ENCODE results near the gene KLRD1. TPM values are rescaled to one million over a fixed set of nuclear protein-coding genes. Genes with fewer than 3 reads are reported as not detected.
A peak's percentile ranks its signal among the peaks of the same experiment; 100 is the strongest.
"Not testable (repeated sequence)": the region's sequence is repeated elsewhere in the genome, so short reads cannot be mapped to it uniquely, and the experiment has no call there.

KLRD1 gene
- total RNA-seq, 1 donor from 2014 or later, result 13.6 TPM

GRCh38 chr12:10374624-10375018 is 67.0 kb downstream of the KLRD1 start:
- Histone ChIP-seq H3K36me3 (no peaks in the 10 kb centered on the region), H3K27ac (peak overlapping the region; percentile 1), H3K27me3 (ENCODE audit: low read depth) (no peaks in the 10 kb centered on the region), H3K4me1 (peaks cover 16% of the 10 kb centered on the region), H3K9me3 (no peaks in the 10 kb centered on the region), H3K4me3 (no peak overlapping the region)
- TF ChIP-seq, protein P1, sequence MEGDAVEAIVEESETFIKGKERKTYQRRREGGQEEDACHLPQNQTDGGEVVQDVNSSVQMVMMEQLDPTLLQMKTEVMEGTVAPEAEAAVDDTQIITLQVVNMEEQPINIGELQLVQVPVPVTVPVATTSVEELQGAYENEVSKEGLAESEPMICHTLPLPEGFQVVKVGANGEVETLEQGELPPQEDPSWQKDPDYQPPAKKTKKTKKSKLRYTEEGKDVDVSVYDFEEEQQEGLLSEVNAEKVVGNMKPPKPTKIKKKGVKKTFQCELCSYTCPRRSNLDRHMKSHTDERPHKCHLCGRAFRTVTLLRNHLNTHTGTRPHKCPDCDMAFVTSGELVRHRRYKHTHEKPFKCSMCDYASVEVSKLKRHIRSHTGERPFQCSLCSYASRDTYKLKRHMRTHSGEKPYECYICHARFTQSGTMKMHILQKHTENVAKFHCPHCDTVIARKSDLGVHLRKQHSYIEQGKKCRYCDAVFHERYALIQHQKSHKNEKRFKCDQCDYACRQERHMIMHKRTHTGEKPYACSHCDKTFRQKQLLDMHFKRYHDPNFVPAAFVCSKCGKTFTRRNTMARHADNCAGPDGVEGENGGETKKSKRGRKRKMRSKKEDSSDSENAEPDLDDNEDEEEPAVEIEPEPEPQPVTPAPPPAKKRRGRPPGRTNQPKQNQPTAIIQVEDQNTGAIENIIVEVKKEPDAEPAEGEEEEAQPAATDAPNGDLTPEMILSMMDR (IDR thresholded peaks at IDR 0.05), result no peak
- DNase-seq (no peak), ATAC-seq (no peak)
- intact Hi-C loops (cut with DNase I), result no loop called here

DNA sequence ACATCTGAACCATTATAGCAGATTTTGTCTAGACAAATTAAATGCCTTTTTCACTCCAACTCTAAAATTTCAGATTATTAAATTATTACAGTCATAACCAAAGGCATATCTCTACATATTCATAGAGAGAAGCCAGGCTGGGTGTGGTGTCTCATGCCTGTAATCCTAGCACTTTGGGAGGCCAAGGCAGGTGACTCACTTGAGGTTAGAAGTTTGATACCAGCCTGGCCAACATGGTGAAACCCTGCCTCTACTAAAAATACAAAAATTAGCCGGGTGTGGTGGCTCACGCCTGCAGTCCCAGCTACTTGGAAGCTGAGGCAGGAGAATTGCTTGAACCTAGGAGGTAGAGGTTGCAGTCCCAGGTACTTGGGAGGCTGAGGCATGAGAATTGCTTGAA is 71.1 kb downstream of the KLRD1 start:
- H3K27ac ChIP-seq; H3K4me1 ChIP-seq; H3K27me3 ChIP-seq (ENCODE audit: low read depth); H3K9me3 ChIP-seq; intact Hi-C loops (cut with DNase I); H3K4me3 ChIP-seq; DNase-seq; ATAC-seq; H3K36me3 ChIP-seq: not testable (repeated sequence)

Other genes starting within 250 kb of the KLRD1 start
- 9.7 TPM for gene CLEC1A, start 208.9 kb upstream of the KLRD1 start, total RNA-seq
- gene CLEC7A, start 177.7 kb upstream of the KLRD1 start, total RNA-seq, result 79.5 TPM
- gene OLR1, start 135.7 kb upstream of the KLRD1 start, total RNA-seq, result 172 TPM
- gene TMEM52B, start 128.8 kb upstream of the KLRD1 start, total RNA-seq, result 3.6 TPM
- gene GABARAPL1, start 95.0 kb upstream of the KLRD1 start, total RNA-seq, result 108 TPM
- gene KLRK1, start 82.2 kb downstream of the KLRD1 start, total RNA-seq, result 7.5 TPM
- not detected for gene KLRC4, start 101.9 kb downstream of the KLRD1 start, total RNA-seq
- not detected for gene KLRC3, start 112.7 kb downstream of the KLRD1 start, total RNA-seq
- not detected for gene KLRC2, start 128.1 kb downstream of the KLRD1 start, total RNA-seq
- 1.8 TPM for gene KLRC1, start 145.5 kb downstream of the KLRD1 start, total RNA-seq
- gene EIF2S3B, start 198.0 kb downstream of the KLRD1 start, total RNA-seq, result 0.68 TPM

Measured in lower lobe of right lung (tissue), 2 donors.